PC-9 (cell line): ENCODE results near the gene BET1L. TPM values are rescaled to one million over a fixed set of nuclear protein-coding genes. Genes with fewer than 3 reads are reported as not detected.

Experiments
- BruUV-seq: library from RNA; stranded (reverse); fragments of 400-500 nt; replicated peaks from 2 replicates; lab custom pipeline; 2021; lab: Mats Ljungman, UMichigan
- CTCF ChIA-PET: fragments of 300-600 bp; sonication (Branson Sonifier 250); formaldehyde crosslinking; loops from one replicate; lab custom pipeline; 2022; ENCODE audit warnings: antibody characterized with exemption; lab: Charles Lee
- POLR2A ChIA-PET: fragments of 300-600 bp; sonication (Branson Sonifier 250); formaldehyde crosslinking; loops from one replicate; lab custom pipeline; 2022; ENCODE audit warnings: antibody characterized with exemption; ENCODE audit not compliant: unreplicated experiment; lab: Charles Lee
- DNase-seq, 2 experiments: peaks; one replicate each; pipeline versions ENCODE4 v3.0.0 to v3.0.0-alpha.2; 2015 to 2022; ENCODE audit warnings: mixed read lengths in 1 of 2
- H2AFZ ChIP-seq: fragments of 200-600 bp; sonication (generic); 2 replicates; pipeline ENCODE4 v1.8.1; 2017; ENCODE audit warnings: antibody characterized with exemption
- H3F3A ChIP-seq: fragments of 200-600 bp; sonication (generic); 2 replicates; pipeline ENCODE4 v1.8.1; 2017; ENCODE audit warnings: antibody characterized with exemption, mild to moderate bottlenecking, low read depth; ENCODE audit not compliant: insufficient read depth
- H3K27ac ChIP-seq: fragments of 200-600 bp; sonication (generic); 2 replicates; pipeline ENCODE4 v1.6.1; 2016; ENCODE audit warnings: mixed run types
- H3K27me3 ChIP-seq: fragments of 200-600 bp; sonication (generic); 2 replicates; pipeline ENCODE4 v1.6.1; 2016; ENCODE audit warnings: low read depth, mixed run types; ENCODE audit not compliant: insufficient read depth
- H3K36me3 ChIP-seq: fragments of 200-600 bp; sonication (generic); 2 replicates; pipeline ENCODE4 v1.6.1; 2016; ENCODE audit warnings: low read depth, mixed run types
- H3K4me1 ChIP-seq: fragments of 200-600 bp; sonication (generic); replicated peaks from 2 replicates; pipeline ENCODE4 v1.6.1; 2016; ENCODE audit warnings: mixed run types; ENCODE audit not compliant: insufficient read depth
- H3K4me2 ChIP-seq: fragments of 200-600 bp; sonication (generic); 2 replicates; pipeline ENCODE4 v1.6.1; 2017; ENCODE audit warnings: mixed run types
- H3K4me3 ChIP-seq: fragments of 200-600 bp; sonication (generic); 2 replicates; pipeline ENCODE4 v1.6.1; 2016; ENCODE audit warnings: mixed run types
- H3K79me2 ChIP-seq: fragments of 200-600 bp; sonication (generic); 2 replicates; pipeline ENCODE4 v1.6.1; 2017; ENCODE audit warnings: low read depth, mixed run types
- H3K9me2 ChIP-seq: fragments of 200-600 bp; sonication (generic); 2 replicates; pipeline ENCODE4 v1.8.1; 2017; ENCODE audit warnings: mild to moderate bottlenecking; ENCODE audit not compliant: insufficient read depth
- H3K9me3 ChIP-seq: fragments of 200-600 bp; sonication (generic); 2 replicates; pipeline ENCODE4 v1.8.1; 2016; ENCODE audit warnings: low read depth; ENCODE audit not compliant: insufficient read depth
- H4K20me1 ChIP-seq: fragments of 200-600 bp; sonication (generic); 2 replicates; pipeline ENCODE4 v1.8.1; 2017; ENCODE audit not compliant: insufficient read depth
- EZH2 ChIP-seq: fragments of 200-600 bp; sonication (generic); IDR thresholded peaks from 2 replicates; pipeline ENCODE4 v1.8.0; 2017; ENCODE audit warnings: antibody characterized with exemption, low read depth
- intact Hi-C: fragments of 100-400 bp; cut with micrococcal nuclease; formaldehyde crosslinking; loops from one replicate; pipeline ENCODE4 v1.10.0; 2022; ENCODE audit not compliant: unreplicated experiment
- total RNA-seq: library from RNA; stranded (reverse); gene quantifications from 2 replicates; pipeline ENCODE4 v1.2.3, GENCODE V29; 2021
- TF ChIP-seq, protein P1 (sequence below): fragments of 200-600 bp; sonication (generic); conservative IDR thresholded peaks from 2 replicates; pipeline ENCODE4 v1.6.1; 2017; ENCODE audit warnings: mixed run types, antibody characterized with exemption, mild to moderate bottlenecking, moderate library complexity

Gene BET1L
- total RNA-seq, 1 experiment from 2014 or later: 45.7 TPM

DNA sequence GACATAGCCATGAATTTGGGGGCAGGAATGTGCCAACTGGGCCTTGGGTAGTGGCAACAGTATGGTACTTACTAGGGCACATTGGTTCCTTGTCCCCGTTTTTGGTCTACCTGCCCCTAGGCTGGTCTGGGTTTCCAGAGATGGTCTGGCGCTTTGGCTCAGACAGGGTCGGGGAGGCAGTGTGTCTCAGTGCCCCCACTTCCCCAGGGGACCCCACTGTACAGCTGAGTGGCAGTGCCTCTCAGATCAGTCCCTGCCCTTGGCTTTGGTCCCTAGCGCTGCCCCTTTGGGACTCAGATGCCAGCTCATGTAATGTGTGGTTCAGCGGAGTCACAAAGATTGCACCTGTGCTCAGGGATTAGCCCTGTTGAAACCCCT is 3.6 kb upstream of the BET1L start:
- Histone ChIP-seq H3K4me3 (no peak overlapping the region), H3K27me3 (no peaks in the 10 kb centered on the region), H3F3A (peaks cover 24% of the 10 kb centered on the region), H3K9me2 (no peaks in the 10 kb centered on the region), H3K79me2 (peaks cover 41% of the 10 kb centered on the region), H3K4me2 (no peak overlapping the region), H3K36me3 (no peaks in the 10 kb centered on the region), H2AFZ (no peak overlapping the region), H4K20me1 (0 out of 2 replicates have a peak, but pooled peaks cover 4% of the 10 kb centered on the region), H3K27ac (no peak overlapping the region; the same call in 1 of the 2 replicates), H3K4me1 (peaks cover 11% of the 10 kb centered on the region), H3K9me3 (no peaks in the 10 kb centered on the region)
- no peak for DNase-seq
- POLR2A ChIA-PET: no interaction called here
- BruUV-seq: no TSS peak
- CTCF ChIA-PET: no interaction called here
- TF ChIP-seq, protein P1, sequence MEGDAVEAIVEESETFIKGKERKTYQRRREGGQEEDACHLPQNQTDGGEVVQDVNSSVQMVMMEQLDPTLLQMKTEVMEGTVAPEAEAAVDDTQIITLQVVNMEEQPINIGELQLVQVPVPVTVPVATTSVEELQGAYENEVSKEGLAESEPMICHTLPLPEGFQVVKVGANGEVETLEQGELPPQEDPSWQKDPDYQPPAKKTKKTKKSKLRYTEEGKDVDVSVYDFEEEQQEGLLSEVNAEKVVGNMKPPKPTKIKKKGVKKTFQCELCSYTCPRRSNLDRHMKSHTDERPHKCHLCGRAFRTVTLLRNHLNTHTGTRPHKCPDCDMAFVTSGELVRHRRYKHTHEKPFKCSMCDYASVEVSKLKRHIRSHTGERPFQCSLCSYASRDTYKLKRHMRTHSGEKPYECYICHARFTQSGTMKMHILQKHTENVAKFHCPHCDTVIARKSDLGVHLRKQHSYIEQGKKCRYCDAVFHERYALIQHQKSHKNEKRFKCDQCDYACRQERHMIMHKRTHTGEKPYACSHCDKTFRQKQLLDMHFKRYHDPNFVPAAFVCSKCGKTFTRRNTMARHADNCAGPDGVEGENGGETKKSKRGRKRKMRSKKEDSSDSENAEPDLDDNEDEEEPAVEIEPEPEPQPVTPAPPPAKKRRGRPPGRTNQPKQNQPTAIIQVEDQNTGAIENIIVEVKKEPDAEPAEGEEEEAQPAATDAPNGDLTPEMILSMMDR: no peak
- no peak for TF ChIP-seq EZH2
- intact Hi-C loops: no loop called here

DNA sequence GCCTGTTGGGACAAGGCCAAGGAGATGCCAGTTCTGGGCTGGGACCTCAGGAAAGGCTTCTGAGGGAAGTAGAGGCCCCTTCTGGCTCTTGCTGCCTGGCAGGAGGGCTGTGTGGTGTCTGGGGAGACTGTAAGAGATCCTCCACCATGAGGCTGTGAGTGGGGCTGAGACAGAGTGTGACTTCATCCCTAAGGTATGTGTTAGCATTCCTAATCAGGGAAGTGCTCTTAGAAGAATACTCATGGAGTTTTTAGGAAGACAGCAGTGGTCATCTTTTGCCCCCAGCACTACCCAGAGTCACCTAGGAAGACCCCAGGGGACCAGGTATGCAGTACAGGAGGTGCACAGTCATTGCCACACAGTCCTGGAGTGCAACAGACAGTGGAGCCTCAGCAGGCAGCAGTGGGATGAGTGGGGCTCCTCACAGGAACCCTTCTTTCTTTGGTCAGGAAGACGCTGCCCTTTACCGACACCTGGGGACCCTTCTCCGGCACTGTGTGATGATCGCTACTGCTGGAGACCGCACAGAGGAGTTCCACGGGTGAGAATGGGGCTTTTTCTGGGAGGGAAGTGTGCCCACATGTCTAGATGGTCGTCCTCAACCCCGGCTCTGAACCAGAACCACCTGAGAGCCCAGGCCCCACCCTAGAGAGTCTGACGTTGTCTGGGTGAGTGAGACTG is 3.1 kb upstream of the BET1L start:
- peak overlapping the region; percentile 9; the same call in 1 of the 2 replicates for H3K27ac ChIP-seq
- POLR2A ChIA-PET: no interaction called here
- peak; percentile 36 to 62 for DNase-seq
- intact Hi-C loops: no loop called here
- TF ChIP-seq, protein P1: no peak
- no peak for TF ChIP-seq EZH2
- no peaks in the 10 kb centered on the region for H3K9me2 ChIP-seq
- peak overlapping the region; percentile 67; the same call in 1 of the 2 replicates for H3K4me3 ChIP-seq
- no TSS peak for BruUV-seq
- peaks cover 11% of the 10 kb centered on the region for H3K4me1 ChIP-seq
- peaks cover 47% of the 10 kb centered on the region for H3K79me2 ChIP-seq
- no peaks in the 10 kb centered on the region for H3K36me3 ChIP-seq
- H3K4me2 ChIP-seq: peak overlapping the region; percentile 80
- peaks cover 20% of the 10 kb centered on the region for H3F3A ChIP-seq
- peaks cover 8% of the 10 kb centered on the region; the same call in 1 of the 2 replicates for H4K20me1 ChIP-seq
- no peaks in the 10 kb centered on the region for H3K9me3 ChIP-seq
- no peaks in the 10 kb centered on the region for H3K27me3 ChIP-seq
- CTCF ChIA-PET: no interaction called here
- H2AFZ ChIP-seq: no peak overlapping the region

DNA sequence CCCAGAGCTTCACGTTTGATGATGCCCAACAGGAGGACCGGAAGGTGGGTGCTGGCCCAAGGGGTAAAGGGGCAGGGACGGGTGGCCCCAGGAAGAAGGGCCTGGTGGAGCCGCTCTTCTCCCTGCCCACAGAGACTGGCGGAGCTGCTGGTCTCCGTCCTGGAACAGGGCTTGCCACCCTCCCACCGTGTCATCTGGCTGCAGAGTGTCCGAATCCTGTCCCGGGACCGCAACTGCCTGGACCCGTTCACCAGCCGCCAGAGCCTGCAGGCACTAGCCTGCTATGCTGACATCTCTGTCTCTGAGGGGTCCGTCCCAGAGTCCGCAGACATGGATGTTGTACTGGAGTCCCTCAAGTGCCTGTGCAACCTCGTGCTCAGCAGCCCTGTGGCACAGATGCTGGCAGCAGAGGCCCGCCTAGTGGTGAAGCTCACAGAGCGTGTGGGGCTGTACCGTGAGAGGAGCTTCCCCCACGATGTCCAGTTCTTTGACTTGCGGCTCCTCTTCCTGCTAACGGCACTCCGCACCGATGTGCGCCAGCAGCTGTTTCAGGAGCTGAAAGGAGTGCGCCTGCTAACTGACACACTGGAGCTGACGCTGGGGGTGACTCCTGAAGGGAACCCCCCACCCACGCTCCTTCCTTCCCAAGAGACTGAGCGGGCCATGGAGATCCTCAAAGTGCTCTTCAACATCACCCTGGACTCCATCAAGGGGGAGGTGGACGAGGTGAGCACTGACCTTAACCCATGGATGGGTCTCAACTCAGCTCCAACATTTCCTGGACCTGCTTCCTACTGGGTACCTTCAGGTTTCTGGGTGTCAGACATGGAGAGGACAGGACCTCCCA is 2.3 kb upstream of the BET1L start:
- Histone ChIP-seq H3K79me2 (peaks cover 51% of the 10 kb centered on the region), H3K27me3 (no peaks in the 10 kb centered on the region), H3F3A (peaks cover 12% of the 10 kb centered on the region), H3K4me3 (peak overlapping the region; percentile 67), H3K27ac (0 out of 2 replicates have a peak overlapping the region, but pooled peaks have one; percentile 9), H3K9me3 (no peaks in the 10 kb centered on the region), H3K4me1 (peaks cover 11% of the 10 kb centered on the region), H4K20me1 (peaks cover 11% of the 10 kb centered on the region; the same call in 1 of the 2 replicates), H3K4me2 (peak overlapping the region; percentile 80), H3K9me2 (no peaks in the 10 kb centered on the region), H2AFZ (no peak overlapping the region), H3K36me3 (no peaks in the 10 kb centered on the region)
- TF ChIP-seq, protein P1: no peak
- TF ChIP-seq EZH2: no peak
- intact Hi-C loops: loop anchor here (5.0 kb wide), 1 partner anchor 253 kb away; no protein-coding TSS in a partner anchor
- BruUV-seq: TSS peak; percentile 0
- DNase-seq: no peak
- POLR2A ChIA-PET: no interaction called here
- CTCF ChIA-PET: no interaction called here
